Spleen (tissue), 7 donors: Measurements from ENCODE around the gene TLE4.

Source experiments
- POLR2AphosphoS5 ChIP-seq, 3 donors: sonication (generic); formaldehyde crosslinking; IDR thresholded peaks; one replicate each; pipeline ENCODE4 v1.5.1; 2017; ENCODE audit warnings: antibody characterized with exemption in 3 of 3
- TF ChIP-seq, protein P1 (sequence below), 11 experiments: fragments of 200-600 bp in 7 of 11; fragments of 450-650 bp in 4 of 11; sonication (generic) in 4 of 11; IDR thresholded peaks in 8 of 11; conservative IDR thresholded peaks in 3 of 11; 1 replicate in 7 of 11; 2 replicates in 4 of 11; pipeline versions ENCODE4 v1.4.0 to v1.8.0; 2016 to 2021; ENCODE audit warnings: antibody characterized with exemption in 11 of 11, inconsistent platforms in 4 of 11, mild to moderate bottlenecking in 1 of 11
- donor health status: DM: no; HTN: no; CAD: no; lungs with moderate emphysema.
- donor health status: DM: no; HTN: no; CAD: no.
- donor health status: DM: no; HTN: no; CAD: no.

DNA sequence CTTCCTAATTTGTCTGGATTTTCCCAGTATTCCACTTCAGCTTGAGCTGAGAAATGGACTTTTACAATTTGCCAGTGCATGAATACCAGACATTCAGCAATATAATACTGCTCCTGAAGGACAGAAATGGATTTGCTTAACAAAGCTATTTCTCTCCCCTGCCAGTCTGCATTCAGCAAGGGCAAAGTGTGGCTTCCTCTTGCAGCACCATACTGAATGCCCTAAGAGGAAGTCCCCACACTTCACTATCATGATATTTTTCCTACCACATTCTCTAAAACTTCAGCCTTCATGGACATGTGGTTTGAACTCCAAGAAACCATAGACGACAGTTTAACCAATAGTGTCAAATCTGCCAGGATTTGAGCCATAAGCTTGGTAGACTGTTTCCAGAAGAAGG is 19.8 kb upstream of the TLE4 start:
- TF ChIP-seq, protein P1, sequence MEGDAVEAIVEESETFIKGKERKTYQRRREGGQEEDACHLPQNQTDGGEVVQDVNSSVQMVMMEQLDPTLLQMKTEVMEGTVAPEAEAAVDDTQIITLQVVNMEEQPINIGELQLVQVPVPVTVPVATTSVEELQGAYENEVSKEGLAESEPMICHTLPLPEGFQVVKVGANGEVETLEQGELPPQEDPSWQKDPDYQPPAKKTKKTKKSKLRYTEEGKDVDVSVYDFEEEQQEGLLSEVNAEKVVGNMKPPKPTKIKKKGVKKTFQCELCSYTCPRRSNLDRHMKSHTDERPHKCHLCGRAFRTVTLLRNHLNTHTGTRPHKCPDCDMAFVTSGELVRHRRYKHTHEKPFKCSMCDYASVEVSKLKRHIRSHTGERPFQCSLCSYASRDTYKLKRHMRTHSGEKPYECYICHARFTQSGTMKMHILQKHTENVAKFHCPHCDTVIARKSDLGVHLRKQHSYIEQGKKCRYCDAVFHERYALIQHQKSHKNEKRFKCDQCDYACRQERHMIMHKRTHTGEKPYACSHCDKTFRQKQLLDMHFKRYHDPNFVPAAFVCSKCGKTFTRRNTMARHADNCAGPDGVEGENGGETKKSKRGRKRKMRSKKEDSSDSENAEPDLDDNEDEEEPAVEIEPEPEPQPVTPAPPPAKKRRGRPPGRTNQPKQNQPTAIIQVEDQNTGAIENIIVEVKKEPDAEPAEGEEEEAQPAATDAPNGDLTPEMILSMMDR (IDR thresholded peaks at IDR 0.05 in 8 of 11, conservative IDR thresholded peaks at IDR 0.05 in 3 of 11), result no peak
- no peak for TF ChIP-seq POLR2AphosphoS5 (IDR thresholded peaks at IDR 0.05)
